HG02870 (cell line): ENCODE results near the gene RUNX2.

Experiments used
- ATAC-seq: cut with Tn5 transposase; IDR thresholded peaks from one replicate; pipeline ENCODE4 v1.9.1; 2021; ENCODE audit warnings: mild to moderate bottlenecking, moderate library complexity; ENCODE audit not compliant: unreplicated experiment

The RUNX2 gene

DNA sequence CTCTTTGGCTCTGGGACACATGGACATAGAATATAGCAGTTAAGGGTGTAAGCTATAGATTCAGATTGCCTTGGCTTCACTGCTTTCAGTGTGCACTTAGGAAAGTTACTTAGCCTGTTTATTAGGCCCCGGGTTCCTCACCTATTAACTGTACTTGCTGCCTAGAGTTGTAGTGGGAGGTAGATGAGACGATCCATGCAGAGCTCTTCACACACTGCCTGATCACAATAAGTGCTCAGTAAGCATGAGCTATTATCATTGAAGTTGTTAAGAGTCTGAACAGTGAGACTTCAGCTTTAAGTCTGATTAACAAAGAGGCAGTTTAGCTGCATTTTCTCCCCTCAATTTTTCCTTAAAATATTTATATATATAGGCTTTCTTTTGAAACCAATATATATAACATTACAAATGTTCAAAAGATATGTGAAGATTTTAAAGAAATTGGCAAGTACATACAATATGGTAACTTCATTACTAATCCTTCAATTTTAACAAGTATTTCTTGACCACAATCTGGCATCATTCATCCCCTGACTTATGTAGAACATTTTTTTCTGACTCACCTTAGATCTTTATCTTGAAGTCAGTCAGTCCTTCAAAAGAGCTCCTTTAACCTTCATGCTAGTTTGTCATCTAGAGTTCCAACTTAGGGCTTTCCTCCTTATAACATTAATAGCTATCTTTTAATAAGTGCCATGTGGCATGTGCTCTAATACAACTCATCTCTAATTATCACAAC, 70.1 kb downstream of the RUNX2 start:
- ATAC-seq, result no peak

DNA sequence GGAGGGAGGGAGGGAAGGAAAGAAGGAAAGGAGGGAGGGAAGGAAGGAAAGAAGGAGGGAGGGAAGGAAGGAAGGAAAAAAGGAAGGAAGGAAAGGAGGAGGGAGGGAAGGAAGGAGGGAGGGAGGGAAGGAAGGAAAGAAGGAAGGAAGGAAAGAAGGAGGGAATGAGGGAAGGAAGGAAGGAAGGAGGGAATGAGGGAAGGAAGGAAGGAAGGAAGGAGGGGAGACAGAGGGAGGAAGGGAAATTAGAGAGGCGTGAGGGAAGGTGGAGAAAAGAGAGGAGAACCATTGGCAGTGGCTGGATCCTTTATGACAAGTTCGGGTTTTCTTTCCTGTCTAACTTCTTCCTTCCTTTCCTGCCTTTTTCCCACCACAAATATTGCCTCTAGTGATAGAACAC, 71.9 kb downstream of the RUNX2 start:
- ATAC-seq, result no peak

DNA sequence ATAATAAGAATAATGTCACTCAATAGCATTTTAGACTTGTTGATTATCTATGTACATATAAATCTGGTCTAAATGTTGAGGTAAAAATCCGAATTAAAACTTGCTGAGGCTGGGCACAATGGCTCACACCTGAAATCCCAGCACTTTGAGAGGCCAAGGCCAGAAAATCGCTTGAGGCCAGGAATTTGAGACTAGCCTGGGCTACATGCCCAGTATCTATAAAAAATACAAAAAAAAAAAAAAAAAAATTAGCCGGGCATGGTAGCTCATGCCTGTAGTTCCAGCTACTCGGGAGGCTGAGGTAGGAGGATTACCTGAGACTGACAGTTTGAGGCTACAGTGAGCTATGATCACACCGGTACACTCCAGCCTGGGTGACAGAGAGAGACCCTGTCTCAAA, 83.8 kb downstream of the RUNX2 start:
- ATAC-seq, result no peak

DNA sequence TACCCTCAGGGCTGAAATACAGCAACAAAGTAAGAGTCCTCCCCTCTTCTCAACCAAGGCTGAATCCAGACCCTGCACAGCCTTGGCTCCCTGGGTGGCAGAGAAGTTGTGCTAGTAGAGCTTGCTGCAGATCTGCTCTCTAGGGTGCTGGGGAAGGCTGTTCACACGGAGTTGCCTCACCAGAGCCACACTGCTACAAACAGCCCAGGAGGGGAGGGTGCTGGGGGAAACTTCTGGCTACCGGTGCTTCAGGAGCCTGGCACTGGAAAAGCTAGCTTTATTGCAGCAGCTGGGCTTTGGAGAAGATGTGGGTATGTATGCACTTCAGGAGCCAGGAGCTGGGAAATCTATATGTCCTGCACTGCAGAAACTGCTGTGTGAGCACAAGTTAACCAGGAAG, 87.2 kb downstream of the RUNX2 start:
- no peak for ATAC-seq

DNA sequence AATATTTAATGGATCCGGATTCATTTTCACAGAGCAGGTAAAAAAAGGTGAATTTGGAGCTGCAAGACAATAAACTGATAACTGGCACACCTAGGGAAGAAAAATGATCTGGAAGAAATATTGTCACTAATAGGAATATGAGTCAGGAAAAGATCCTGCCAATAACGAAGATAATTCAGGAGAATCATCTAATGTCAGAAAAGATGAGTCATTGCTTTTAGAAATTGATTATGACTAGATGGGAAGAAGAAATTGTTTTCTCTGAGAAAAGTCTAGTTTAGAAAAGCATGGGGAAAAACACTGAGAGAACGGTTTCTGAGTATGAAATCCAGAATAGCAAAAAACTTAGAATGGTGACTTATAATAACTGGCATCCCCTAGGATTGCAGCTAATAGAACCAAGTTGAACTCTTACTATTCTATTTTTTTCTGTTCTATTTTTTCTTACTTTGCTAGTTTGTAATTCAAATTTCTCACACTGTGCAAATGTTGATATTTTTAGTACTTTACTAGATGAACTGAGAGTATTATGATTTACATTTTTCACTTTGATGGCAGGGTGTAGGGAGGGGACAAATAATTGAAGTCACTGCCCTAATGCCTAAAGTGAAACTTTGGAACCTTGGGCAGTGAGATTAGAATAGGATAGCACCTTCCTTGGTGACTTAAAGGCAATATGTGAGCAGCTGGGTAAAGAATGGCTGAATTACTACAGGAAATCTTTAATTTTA, 87.8 kb downstream of the RUNX2 start:
- no peak for ATAC-seq

DNA sequence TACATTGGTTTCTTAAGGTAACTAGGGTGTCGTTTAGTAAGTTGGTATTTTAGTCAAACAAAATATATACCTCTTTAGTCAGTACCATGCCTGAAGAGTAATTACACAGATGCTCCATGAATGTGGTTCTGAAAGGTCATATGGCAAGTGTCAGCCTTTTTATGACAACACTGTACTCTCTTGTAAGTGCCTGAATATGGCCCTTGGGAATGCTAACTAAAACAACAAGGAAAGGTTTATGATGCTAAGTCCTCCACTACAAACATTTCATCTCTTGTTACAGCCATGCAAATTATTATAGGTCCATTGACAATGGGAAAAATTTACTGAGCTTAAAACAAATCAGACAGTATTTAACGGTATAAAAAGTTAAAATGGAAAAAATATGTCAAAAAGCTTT, 88.6 kb downstream of the RUNX2 start:
- ATAC-seq, result no peak

DNA sequence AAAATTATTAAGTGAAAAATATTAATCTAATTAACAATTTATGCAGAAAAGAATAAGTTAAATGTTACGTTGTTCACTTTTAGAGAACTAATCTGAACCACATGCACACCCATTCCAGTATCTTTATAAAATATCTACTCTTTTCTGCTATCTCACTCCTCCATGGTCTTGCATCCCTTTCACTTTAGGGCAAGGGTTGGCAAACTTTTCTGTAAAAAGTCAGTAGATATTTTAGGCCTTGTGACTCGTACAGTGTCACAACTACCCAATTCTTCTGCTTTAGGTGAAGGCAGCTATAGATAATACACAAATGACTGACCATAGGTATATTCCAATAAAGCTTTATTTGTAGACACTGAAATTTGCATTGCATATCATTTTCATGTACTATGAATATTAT, 89.3 kb downstream of the RUNX2 start:
- ATAC-seq, result no peak

DNA sequence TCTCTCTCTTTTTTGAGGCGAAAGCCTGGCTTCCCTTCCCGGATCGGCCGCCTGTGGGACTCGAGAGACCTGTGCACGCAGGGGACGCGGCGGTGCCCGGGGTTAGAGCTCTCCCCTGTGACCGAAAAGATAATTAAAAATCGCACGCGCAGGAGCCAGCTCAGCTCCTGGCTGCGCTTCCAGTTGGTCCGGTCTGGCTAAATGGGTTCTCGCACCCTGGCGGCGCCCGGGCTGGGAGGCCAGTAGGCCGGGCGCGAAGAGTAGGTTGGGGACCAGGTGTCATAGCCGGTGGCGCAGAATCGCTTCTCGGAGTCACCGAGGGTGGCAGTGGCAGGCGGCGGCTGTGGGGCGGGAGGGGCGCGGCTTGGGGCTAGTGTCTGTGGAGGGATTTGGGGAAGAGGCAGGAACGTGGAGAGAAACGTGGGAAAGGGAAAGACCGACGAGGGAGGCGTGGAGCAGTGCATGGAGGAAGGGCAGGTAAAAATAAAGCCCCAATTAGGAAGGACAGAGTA, 91.5 kb downstream of the RUNX2 start:
- ATAC-seq, result no peak

DNA sequence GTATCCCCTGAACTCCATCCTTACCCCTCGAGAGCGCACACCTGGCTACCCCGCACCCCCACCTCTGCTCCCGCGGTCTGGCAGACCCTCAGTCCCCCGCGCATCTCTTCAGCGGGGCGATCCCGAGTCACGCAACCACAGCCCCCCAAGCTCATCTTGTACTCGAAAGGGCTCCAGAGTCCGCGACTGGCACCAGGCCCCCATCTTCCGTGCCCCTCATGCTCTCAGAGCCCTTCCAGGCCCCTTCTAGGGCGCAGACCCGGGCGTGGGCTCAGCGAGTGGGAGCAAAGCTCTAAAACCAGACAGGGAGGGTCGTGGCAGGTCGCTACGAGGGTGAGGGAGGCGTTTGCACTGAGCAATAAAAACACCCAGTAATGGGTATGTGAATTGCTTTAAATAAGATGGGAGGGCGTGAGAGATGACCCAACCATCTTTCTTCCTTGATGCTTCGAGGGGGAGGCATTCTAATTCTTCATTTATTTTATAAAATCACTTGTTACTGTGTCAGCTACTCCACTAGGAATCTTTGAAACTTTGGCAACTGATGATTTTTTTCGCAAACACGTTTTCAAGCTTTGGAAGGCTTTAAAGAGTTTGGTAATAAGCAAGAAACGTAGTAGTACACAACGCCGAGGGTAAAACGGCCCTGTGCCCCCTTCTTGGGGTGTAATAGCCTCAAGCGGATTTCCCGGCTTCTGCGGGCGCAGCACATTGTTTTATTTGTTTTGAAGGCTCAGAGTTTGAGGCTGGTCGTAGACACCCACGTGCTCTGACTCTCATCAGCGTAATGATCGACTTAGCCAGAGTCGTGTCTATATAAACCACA, 92.2 kb downstream of the RUNX2 start:
- no peak for ATAC-seq

DNA sequence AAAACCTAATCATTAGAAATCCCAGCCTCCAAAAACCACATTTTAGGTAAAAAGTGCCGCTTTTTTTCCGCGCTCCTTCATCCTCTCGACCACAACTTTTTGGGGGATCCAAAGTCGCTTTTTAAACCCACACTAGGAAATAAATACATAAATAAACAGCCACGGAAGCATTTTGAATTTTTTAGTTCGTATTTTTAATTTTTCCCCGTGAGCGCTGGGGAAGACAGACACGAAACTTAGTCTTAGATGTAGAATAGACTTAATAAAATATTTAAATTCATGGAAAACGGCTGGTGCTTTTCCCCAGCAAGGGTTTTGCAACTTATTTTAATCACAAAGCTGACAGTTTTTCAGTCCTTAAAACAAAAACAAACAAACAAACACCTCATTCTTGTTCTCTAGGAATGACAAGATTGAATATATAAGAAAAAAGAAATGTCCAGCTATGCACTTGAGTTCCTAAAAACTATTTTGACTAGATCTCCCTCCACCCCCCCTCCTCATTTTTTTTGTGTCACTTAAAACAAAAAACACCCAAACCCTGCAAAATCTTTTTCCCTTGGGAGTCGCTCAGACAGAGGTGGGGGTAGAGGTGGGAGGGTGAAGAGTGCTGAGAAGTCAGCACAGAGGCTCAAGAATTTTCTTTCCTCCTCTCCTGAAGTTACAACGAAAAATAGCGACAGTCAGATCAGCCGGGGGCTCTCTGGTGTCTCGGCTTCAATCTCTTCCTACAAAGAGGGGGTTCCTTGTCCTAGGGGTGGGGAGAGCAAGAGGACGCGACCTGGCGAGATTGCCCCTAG, 93.0 kb downstream of the RUNX2 start:
- no peak for ATAC-seq

DNA sequence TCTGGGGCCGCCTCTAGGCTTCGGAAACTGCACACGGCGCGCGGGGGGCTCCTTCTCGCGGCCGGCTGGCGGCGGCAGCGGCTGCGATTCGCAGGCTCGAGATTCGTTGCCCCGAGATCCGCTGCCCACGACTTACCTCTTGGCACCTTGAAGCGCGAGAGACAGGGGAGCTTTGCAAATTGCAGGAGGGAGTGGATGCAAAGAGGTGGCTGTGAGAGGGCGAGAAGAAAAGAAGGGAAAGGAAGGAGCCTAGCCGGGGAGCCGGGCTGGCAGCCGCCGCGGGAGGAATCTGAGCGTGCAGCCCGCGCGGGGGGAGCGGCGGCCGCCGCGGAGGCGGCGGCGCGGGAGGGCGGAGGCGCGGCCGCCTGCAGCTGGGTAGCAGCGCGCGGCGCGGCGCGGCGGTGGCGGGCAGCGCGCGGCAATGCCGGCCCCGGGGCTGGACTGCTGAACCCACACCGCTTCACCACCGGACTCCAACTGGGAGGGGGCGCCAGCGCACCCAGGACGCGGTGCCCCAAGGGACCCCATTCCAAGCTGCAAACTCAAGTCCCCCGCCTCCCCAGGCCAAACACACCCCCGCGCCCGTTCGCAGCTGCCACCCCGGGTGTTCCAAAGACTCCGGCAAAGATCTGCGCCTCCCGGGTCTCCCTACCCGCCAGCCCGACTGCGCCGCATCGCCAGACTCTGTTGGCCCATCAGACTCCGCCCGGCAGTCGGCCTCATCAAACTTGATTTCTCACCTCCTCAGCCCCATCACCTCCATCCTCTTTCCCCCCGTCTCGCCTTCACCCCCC, 93.8 kb downstream of the RUNX2 start:
- ATAC-seq, result no peak

DNA sequence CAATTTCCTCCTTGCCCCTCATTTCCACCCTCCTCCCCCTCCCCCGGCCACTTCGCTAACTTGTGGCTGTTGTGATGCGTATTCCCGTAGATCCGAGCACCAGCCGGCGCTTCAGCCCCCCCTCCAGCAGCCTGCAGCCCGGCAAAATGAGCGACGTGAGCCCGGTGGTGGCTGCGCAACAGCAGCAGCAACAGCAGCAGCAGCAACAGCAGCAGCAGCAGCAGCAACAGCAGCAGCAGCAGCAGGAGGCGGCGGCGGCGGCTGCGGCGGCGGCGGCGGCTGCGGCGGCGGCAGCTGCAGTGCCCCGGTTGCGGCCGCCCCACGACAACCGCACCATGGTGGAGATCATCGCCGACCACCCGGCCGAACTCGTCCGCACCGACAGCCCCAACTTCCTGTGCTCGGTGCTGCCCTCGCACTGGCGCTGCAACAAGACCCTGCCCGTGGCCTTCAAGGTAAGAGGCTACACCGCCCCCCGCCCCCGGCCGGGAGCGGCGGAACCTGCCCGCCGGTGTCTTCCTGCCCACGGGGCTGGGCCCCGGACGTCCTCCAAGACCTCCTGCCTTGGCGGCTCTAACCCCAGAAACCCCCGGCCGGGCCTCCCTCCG, 94.5 kb downstream of the RUNX2 start:
- ATAC-seq, result no peak

DNA sequence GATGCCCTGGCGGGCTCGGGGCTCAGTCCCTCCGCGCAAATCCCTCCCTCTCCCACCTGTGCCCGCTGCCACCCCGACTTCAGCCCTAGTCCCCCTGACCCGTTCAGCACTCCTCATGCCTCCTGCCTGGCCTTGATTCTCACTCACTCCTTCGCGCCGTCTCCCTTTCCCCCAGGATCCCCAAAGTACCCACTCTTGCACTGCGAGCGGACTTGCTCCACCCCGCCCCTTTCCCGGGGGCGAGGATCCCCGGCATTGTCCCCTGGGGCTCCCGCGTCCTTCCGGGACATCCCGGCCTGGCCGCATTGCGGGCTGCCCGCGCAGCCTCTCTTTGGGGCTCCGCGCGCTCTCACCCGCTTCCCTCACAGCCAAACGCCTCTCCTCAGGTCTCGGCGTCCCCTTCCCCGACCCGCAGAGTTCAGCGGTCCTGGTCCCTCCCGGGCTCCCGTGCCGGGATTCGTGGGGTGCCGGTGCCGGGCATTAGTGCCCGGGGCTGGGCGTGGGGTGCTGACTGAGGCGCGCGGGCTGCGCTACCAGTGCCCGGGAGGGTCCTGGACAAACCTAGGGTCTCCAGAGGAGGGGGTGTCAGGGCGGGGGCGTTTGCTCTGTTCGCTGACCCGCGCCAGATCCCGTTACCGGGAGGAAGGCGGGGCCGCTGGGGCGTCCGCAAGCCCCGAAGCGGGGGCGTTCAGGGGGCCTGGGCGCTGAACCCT, 95.1 kb downstream of the RUNX2 start:
- no peak for ATAC-seq

DNA sequence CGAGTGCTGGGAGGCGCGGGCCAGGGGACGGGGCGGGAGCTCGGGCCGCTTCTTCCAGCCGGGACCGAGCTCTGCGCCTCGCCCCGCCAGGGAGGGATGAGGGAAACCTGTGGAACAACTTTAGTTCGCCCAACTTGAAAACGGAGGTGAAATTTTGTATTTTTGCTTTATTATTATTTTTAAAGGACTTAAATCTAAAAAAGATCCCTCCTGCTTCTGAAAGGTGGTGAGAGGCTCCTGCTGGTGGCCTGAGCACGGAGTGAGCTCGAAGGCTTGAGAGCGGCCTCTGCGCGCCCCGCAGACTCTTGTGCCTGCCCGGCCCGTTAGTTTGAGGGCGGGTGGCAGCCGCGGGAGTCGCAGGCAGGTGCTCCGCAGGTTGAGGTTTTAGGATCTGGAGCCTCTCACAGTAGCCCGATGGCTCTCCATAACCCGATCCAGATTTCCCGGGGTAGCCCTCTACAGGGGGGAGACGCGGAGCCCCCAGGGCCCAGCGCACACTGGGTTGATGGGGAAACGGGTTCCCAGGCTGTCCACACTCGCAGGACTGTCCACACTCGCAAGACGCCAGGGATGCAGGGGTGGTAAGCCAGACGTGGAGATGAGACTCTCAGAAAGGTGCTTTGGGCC, 95.8 kb downstream of the RUNX2 start:
- ATAC-seq, result no peak

DNA sequence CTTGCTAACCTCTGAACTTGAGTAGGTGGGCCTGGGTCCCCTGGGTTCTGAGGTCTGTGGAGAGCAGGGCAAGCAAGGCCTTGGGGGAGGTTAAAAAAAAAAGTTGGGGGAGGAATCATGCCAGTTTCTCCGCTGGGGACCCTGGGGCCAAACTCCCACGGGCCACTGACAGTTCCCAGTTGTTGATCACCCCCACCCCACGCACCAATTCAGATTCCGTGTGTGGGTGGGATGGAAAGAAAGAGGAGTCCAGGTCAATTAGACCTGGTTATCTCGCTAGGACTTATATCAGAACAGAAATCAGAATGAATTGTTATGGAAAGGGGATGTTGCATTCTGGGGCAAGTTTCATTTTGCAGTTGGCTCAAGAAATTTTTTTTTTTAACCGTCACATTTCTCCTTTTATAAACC, 96.3 kb downstream of the RUNX2 start:
- ATAC-seq, result no peak

DNA sequence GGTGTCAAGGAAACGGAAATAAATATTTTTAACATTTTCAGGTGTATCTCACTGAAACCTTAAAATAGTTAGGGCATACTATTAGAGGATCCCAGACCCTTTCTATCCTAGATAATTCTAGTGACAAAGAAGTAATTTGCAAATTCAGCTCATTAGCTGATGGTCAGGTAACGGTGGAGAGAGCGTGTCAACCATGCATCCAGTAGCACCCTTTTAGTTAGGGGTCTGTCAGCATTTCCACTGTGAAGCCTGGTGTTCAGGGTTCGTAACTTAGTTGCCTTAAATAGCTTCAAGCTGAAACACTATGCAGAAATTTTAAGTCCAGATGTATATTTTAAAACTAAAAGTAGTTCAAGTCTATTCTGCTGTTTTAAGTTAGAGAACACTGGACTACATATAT, 98.1 kb downstream of the RUNX2 start:
- no peak for ATAC-seq

DNA sequence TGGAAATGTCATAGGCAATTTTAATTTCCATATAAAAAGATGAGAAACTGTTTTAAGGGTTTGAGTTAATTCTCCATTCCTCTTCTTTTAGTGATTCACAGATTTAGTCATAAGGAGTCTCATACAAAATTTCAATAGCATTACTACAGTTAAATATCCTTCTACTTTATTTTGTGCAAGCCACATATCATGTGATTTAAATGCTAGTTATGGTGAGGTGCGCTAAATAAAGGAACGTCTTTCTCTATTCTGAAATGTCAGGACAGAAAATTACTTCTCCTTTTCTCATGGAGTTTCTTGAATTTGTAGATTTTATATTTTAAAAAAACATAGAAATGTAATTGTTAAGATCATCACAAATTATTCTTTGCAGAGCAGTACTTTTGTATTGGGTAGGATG, 99.6 kb downstream of the RUNX2 start:
- no peak for ATAC-seq

DNA sequence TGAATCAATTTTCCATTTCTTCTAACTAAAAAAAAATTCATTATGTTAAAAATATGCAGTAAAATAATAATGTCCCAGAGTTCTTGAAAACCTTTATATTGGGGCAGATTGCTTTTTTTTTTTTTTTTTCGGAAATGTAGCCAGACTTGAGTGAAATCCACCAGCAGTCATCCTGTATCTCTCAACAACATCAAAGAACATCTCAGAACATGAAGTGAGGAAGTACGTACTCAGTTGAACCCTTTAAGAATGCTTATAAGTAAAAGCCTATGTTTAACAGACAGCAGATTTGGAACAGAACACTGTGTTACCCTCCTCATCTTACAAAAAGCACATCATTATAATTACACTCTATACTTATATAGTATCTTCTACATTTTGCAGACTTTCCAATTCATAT, 100.6 kb downstream of the RUNX2 start:
- no peak for ATAC-seq
